ENCODE results near the gene REXO4.

DNA sequence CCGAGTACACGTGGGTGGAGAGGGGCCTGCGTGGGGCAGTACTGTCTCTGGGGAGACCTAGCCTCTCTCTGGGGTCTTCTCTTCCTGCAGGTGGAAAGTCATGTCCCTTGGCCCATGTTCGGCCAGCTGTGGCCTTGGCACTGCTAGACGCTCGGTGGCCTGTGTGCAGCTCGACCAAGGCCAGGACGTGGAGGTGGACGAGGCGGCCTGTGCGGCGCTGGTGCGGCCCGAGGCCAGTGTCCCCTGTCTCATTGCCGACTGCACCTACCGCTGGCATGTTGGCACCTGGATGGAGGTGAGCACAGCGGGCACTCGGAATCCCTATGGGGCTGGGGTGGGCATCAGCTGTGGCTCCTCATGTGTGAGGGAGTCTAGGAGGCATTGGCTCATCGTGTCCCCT lies 36.5 kb upstream of the REXO4 start:
- TF ChIP-seq, protein P1, sequence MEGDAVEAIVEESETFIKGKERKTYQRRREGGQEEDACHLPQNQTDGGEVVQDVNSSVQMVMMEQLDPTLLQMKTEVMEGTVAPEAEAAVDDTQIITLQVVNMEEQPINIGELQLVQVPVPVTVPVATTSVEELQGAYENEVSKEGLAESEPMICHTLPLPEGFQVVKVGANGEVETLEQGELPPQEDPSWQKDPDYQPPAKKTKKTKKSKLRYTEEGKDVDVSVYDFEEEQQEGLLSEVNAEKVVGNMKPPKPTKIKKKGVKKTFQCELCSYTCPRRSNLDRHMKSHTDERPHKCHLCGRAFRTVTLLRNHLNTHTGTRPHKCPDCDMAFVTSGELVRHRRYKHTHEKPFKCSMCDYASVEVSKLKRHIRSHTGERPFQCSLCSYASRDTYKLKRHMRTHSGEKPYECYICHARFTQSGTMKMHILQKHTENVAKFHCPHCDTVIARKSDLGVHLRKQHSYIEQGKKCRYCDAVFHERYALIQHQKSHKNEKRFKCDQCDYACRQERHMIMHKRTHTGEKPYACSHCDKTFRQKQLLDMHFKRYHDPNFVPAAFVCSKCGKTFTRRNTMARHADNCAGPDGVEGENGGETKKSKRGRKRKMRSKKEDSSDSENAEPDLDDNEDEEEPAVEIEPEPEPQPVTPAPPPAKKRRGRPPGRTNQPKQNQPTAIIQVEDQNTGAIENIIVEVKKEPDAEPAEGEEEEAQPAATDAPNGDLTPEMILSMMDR (conservative IDR thresholded peaks at IDR 0.05; ENCODE audit: low read length): no peak
- TF ChIP-seq EZH2phosphoT487 (IDR thresholded peaks at IDR 0.05; ENCODE audit: borderline replicate concordance): no peak
